ENCODE results near the gene GUK1. TPM values are rescaled to one million over a fixed set of nuclear protein-coding genes. Genes with fewer than 3 reads are reported as not detected.
A peak's percentile ranks its signal among the peaks of the same experiment; 100 is the strongest.

GUK1 gene
- polyA plus RNA-seq, 3 donors: 262 to 391 (median 316) TPM

GRCh38 chr1:228175316-228176023, 35.4 kb downstream of the GUK1 start:
- H3K27ac Mint-ChIP-seq: peak overlapping the region in 2 of 7 donors; percentile 25 to 58
- H3K36me3 ChIP-seq (replicated peaks in 1 of 2; ENCODE audit: control insufficient read depth in 1 of 2, insufficient read depth in 2 of 2, low read length in 2 of 2): peaks cover 0 to 10% of the 10 kb centered on the region in 2 donors
- H3K4me1 ChIP-seq (ENCODE audit: control insufficient read depth in 1 of 2, insufficient read depth in 2 of 2, low read length in 2 of 2): peaks cover 19 to 20% of the 10 kb centered on the region in 2 donors
- no peaks in the 10 kb centered on the region for H3K9me3 Mint-ChIP-seq
- peaks cover 0 to 7% of the 10 kb centered on the region in 2 donors for H3K9me3 ChIP-seq (replicated peaks in 1 of 2; ENCODE audit: control insufficient read depth in 1 of 2, insufficient read depth in 1 of 2, low read length in 2 of 2)
- no peak overlapping the region for H3K4me3 Mint-ChIP-seq
- no peaks in the 10 kb centered on the region for H3K27me3 ChIP-seq (ENCODE audit: control insufficient read depth in 2 of 2, insufficient read depth in 2 of 2, low read length in 2 of 2)
- no peak overlapping the region for H3K4me2 ChIP-seq (replicated peaks; ENCODE audit: extremely low read depth, low read length, poor library complexity, severe bottlenecking)
- no peak for DNase-seq
- no peak for TF ChIP-seq CTCF (IDR thresholded peaks at IDR 0.05)
- intact Hi-C loops (cut with micrococcal nuclease): no loop called here
- peaks cover 22% of the 10 kb centered on the region for H3K4me1 Mint-ChIP-seq
- H3K27me3 Mint-ChIP-seq (ENCODE audit: low read depth in 3 of 3): peaks cover 0 to 4% (median 0%) of the 10 kb centered on the region in 3 donors
- H3K36me3 Mint-ChIP-seq: peaks cover 0 to 3% of the 10 kb centered on the region in 2 donors
- H3K79me2 ChIP-seq (ENCODE audit: insufficient read depth, low read length): peaks cover 3% of the 10 kb centered on the region
- no peak overlapping the region for H2AFZ ChIP-seq (ENCODE audit: insufficient read depth, low read depth, low read length, poor library complexity, severe bottlenecking)
- H3K27ac ChIP-seq (ENCODE audit: low read depth in 1 of 2, low read length in 2 of 2): no peak overlapping the region
- no peaks in the 10 kb centered on the region for H4K20me1 ChIP-seq (ENCODE audit: insufficient read depth, low read length)
- no peak overlapping the region for H3K9ac ChIP-seq (ENCODE audit: insufficient read depth, low read length, poor library complexity, severe bottlenecking)
- WGBS (ENCODE audit: insufficient coverage): 90% methylated on average over 17 of the region's 18 CpGs
- no peak overlapping the region for H3K4me3 ChIP-seq (replicated peaks in 1 of 3; ENCODE audit: low read depth in 2 of 3, low read length in 3 of 3)

GRCh38 chr1:228176024-228176395, 35.9 kb downstream of the GUK1 start:
- H3K9ac ChIP-seq (ENCODE audit: insufficient read depth, low read length, poor library complexity, severe bottlenecking): no peak overlapping the region
- peaks cover 0 to 3% of the 10 kb centered on the region in 2 donors for H3K36me3 Mint-ChIP-seq

More at GRCh38 chr1:228176024-228176395, 35.9 kb downstream of the GUK1 start:
- H3K79me2 ChIP-seq (ENCODE audit: insufficient read depth, low read length): peaks cover 3% of the 10 kb centered on the region
- no peak overlapping the region for H3K4me2 ChIP-seq (replicated peaks; ENCODE audit: extremely low read depth, low read length, poor library complexity, severe bottlenecking)
- H3K27ac Mint-ChIP-seq: peak overlapping the region in 1 of 7 donors; percentile 24
- WGBS (ENCODE audit: insufficient coverage): no CpG with 5 or more reads among the region's 4 CpGs
- peaks cover 19 to 20% of the 10 kb centered on the region in 2 donors for H3K4me1 ChIP-seq (ENCODE audit: control insufficient read depth in 1 of 2, insufficient read depth in 2 of 2, low read length in 2 of 2)
- no peak for TF ChIP-seq CTCF (IDR thresholded peaks at IDR 0.05)
- DNase-seq: no peak
- no peaks in the 10 kb centered on the region for H3K9me3 Mint-ChIP-seq
- peaks cover 0 to 10% of the 10 kb centered on the region in 2 donors for H3K36me3 ChIP-seq (replicated peaks in 1 of 2; ENCODE audit: control insufficient read depth in 1 of 2, insufficient read depth in 2 of 2, low read length in 2 of 2)
- no peaks in the 10 kb centered on the region for H4K20me1 ChIP-seq (ENCODE audit: insufficient read depth, low read length)
- H3K4me3 Mint-ChIP-seq: no peak overlapping the region
- no peak overlapping the region for H3K27ac ChIP-seq (ENCODE audit: low read depth in 1 of 2, low read length in 2 of 2)
- H3K27me3 Mint-ChIP-seq (ENCODE audit: low read depth in 3 of 3): peaks cover 0 to 4% (median 0%) of the 10 kb centered on the region in 3 donors
- peaks cover 22% of the 10 kb centered on the region for H3K4me1 Mint-ChIP-seq
- no peak overlapping the region for H2AFZ ChIP-seq (ENCODE audit: insufficient read depth, low read depth, low read length, poor library complexity, severe bottlenecking)
- H3K9me3 ChIP-seq (replicated peaks in 1 of 2; ENCODE audit: control insufficient read depth in 1 of 2, insufficient read depth in 1 of 2, low read length in 2 of 2): peaks cover 0 to 7% of the 10 kb centered on the region in 2 donors
- no peak overlapping the region for H3K4me3 ChIP-seq (replicated peaks in 1 of 3; ENCODE audit: low read depth in 2 of 3, low read length in 3 of 3)
- intact Hi-C loops (cut with micrococcal nuclease): no loop called here
- H3K27me3 ChIP-seq (ENCODE audit: control insufficient read depth in 2 of 2, insufficient read depth in 2 of 2, low read length in 2 of 2): no peaks in the 10 kb centered on the region
